Measurements from ENCODE around the gene MRPS35. TPM values are rescaled to one million over a fixed set of nuclear protein-coding genes. Genes with fewer than 3 reads are reported as not detected.

The MRPS35 gene
- total RNA-seq, 1 experiment from 2014 or later = 117 TPM

GRCh38 chr12:27696864-27697564, 13.6 kb upstream of the MRPS35 start:
- TF ChIP-seq, protein P1, sequence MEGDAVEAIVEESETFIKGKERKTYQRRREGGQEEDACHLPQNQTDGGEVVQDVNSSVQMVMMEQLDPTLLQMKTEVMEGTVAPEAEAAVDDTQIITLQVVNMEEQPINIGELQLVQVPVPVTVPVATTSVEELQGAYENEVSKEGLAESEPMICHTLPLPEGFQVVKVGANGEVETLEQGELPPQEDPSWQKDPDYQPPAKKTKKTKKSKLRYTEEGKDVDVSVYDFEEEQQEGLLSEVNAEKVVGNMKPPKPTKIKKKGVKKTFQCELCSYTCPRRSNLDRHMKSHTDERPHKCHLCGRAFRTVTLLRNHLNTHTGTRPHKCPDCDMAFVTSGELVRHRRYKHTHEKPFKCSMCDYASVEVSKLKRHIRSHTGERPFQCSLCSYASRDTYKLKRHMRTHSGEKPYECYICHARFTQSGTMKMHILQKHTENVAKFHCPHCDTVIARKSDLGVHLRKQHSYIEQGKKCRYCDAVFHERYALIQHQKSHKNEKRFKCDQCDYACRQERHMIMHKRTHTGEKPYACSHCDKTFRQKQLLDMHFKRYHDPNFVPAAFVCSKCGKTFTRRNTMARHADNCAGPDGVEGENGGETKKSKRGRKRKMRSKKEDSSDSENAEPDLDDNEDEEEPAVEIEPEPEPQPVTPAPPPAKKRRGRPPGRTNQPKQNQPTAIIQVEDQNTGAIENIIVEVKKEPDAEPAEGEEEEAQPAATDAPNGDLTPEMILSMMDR (conservative IDR thresholded peaks at IDR 0.05; ENCODE audit: low read depth, low read length) = no peak
- Histone ChIP-seq H3K36me3 (ENCODE audit: low read depth, low read length) (peaks cover 13% of the 10 kb centered on the region; the same call in 1 of the 2 replicates), H3K27ac (ENCODE audit: low read length) (no peak overlapping the region), H3K9me3 (ENCODE audit: low read length) (no peaks in the 10 kb centered on the region), H3F3A (ENCODE audit: low read length, unreplicated experiment) (no peaks in the 10 kb centered on the region), H3K4me3 (ENCODE audit: low read length) (no peak overlapping the region), H3K4me1 (ENCODE audit: insufficient read depth, low read length) (no peaks in the 10 kb centered on the region), H4K20me1 (ENCODE audit: low read length) (no peaks in the 10 kb centered on the region), H3K27me3 (ENCODE audit: low read length) (no peaks in the 10 kb centered on the region), H3K79me2 (ENCODE audit: low read length) (no peaks in the 10 kb centered on the region), H2AFZ (ENCODE audit: low read length) (no peak overlapping the region), H3K4me2 (ENCODE audit: low read length) (no peak overlapping the region), H3K9ac (ENCODE audit: low read length) (no peak overlapping the region), H3K9me2 (replicated peaks; ENCODE audit: low read length) (no peaks in the 10 kb centered on the region)
- ATAC-seq (no peak), DNase-seq (no peak)
- ChIA-PET POLR2A (ENCODE audit: unreplicated experiment) (no interaction called here), CTCF (no interaction called here)
- intact Hi-C loops (cut with micrococcal nuclease) = no loop called here
- no TSS peak for BruUV-seq (replicated peaks)

DNA sequence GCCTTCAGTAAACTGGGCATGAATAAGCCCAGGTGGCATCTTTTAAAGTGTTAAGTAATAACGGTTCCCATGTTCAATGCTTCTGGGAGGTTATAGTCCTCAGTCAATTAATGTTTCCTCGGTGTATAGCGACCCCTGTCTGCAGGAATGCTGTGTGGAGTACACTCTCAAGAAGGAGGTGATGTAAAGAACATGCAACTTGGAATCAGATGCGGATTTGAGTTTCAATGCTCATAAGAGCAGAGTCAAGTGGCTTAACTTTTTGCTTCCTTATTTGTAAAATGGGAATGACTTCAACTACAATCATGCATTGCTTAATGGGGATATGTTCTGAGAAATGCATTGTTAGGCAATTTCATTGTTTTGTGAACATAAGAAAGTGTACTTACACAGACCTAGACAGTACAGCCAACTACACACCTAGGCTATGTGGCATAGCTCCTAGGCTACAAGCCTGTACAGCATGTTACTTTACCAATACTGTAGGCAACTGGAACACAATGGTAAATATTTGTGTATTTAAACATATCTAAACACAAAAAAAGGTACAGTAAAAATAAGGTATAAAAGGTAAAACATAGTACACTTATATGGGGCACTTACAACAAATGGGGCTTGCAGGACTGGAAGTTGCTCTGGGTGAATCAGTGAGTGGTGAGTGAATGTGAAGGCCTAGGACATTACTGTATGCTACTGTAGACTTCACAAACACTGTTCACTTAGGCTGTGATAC, 6.7 kb upstream of the MRPS35 start:
- DNase-seq = peak; percentile 98
- Histone ChIP-seq H3K4me1 (ENCODE audit: insufficient read depth, low read length) (no peaks in the 10 kb centered on the region), H3K27me3 (ENCODE audit: low read length) (no peaks in the 10 kb centered on the region), H3K9me3 (ENCODE audit: low read length) (no peaks in the 10 kb centered on the region), H3K9me2 (replicated peaks; ENCODE audit: low read length) (no peaks in the 10 kb centered on the region), H3K36me3 (ENCODE audit: low read depth, low read length) (no peaks in the 10 kb centered on the region), H3K4me3 (ENCODE audit: low read length) (no peak overlapping the region), H3F3A (ENCODE audit: low read length, unreplicated experiment) (no peaks in the 10 kb centered on the region), H3K27ac (ENCODE audit: low read length) (no peak overlapping the region), H3K9ac (ENCODE audit: low read length) (no peak overlapping the region), H3K4me2 (ENCODE audit: low read length) (no peak overlapping the region), H3K79me2 (ENCODE audit: low read length) (no peaks in the 10 kb centered on the region), H4K20me1 (ENCODE audit: low read length) (no peaks in the 10 kb centered on the region), H2AFZ (ENCODE audit: low read length) (no peak overlapping the region)
- TF ChIP-seq EZH2 (IDR thresholded peaks at IDR 0.05; ENCODE audit: low read length, unreplicated experiment) (no peak), EZH2phosphoT487 (IDR thresholded peaks at IDR 0.05; ENCODE audit: borderline replicate concordance, low read length) (no peak)
- TF ChIP-seq, protein P1 (conservative IDR thresholded peaks at IDR 0.05; ENCODE audit: low read depth, low read length) = peak; percentile 99; the same call in 1 of the 2 replicates
- BruUV-seq (replicated peaks) = no TSS peak
- intact Hi-C loops (cut with micrococcal nuclease) = loop anchor here (1.0 to 10.0 kb wide), 6 partner anchors 52 to 687 kb away; partner anchors contain the start of genes BMAL2 and PPFIBP1
- peak; percentile 99 for ATAC-seq
- ChIA-PET CTCF (interaction anchor here (0.6 kb wide), 1 partner anchor 321 kb away, joined by 3 read pairs; no protein-coding TSS in a partner anchor), POLR2A (ENCODE audit: unreplicated experiment) (no interaction called here)

- Histone ChIP-seq H3K9ac (ENCODE audit: low read length) (no peak overlapping the region), H3K4me3 (ENCODE audit: low read length) (no peak overlapping the region), H3K9me2 (replicated peaks; ENCODE audit: low read length) (no peaks in the 10 kb centered on the region), H3K36me3 (ENCODE audit: low read depth, low read length) (no peaks in the 10 kb centered on the region), H3K27ac (ENCODE audit: low read length) (no peak overlapping the region), H3K9me3 (ENCODE audit: low read length) (no peaks in the 10 kb centered on the region), H3F3A (ENCODE audit: low read length, unreplicated experiment) (no peaks in the 10 kb centered on the region), H3K4me2 (ENCODE audit: low read length) (no peak overlapping the region), H3K27me3 (ENCODE audit: low read length) (no peaks in the 10 kb centered on the region), H3K79me2 (ENCODE audit: low read length) (0 out of 2 replicates have a peak, but pooled peaks cover 2% of the 10 kb centered on the region), H3K4me1 (ENCODE audit: insufficient read depth, low read length) (no peaks in the 10 kb centered on the region), H4K20me1 (ENCODE audit: low read length) (no peaks in the 10 kb centered on the region), H2AFZ (ENCODE audit: low read length) (no peak overlapping the region)
- no TSS peak for BruUV-seq (replicated peaks)
- no peak for ATAC-seq
- ChIA-PET CTCF (no interaction called here), POLR2A (ENCODE audit: unreplicated experiment) (interaction anchor here (0.6 kb wide), 1 partner anchor 828 kb away, joined by 5 read pairs; no protein-coding TSS in a partner anchor)
- DNase-seq = no peak
- intact Hi-C loops (cut with micrococcal nuclease) = loop anchor here (10.0 kb wide), 1 partner anchor 180 kb away; the partner anchor contains the start of gene PPFIBP1
- TF ChIP-seq EZH2phosphoT487 (IDR thresholded peaks at IDR 0.05; ENCODE audit: borderline replicate concordance, low read length) (no peak), EZH2 (IDR thresholded peaks at IDR 0.05; ENCODE audit: low read length, unreplicated experiment) (no peak)
- TF ChIP-seq, protein P1 (conservative IDR thresholded peaks at IDR 0.05; ENCODE audit: low read depth, low read length) = 0 out of 2 replicates have a peak, but pooled peaks have one; percentile 14
Measured at GRCh38 chr12:27705263-27705662, 5.4 kb upstream of the MRPS35 start.
